Astrocyte (in vitro differentiated cells and primary cell): ENCODE results near the gene SHANK1. TPM values are rescaled to one million over a fixed set of nuclear protein-coding genes. Genes with fewer than 3 reads are reported as not detected.

Experiments
- DNase-seq: peaks from one replicate; pipeline ENCODE4 v3.0.0-alpha.2; 2010; ENCODE audit warnings: low read depth
- FAIRE-seq: peaks from 2 replicates; lab custom pipeline; 2011; peaks lifted over from hg19 to GRCh38; lab: Jason Lieb, UNC
- H2AFZ ChIP-seq: 2 replicates; pipeline ENCODE4 v1.6.0; 2012; ENCODE audit warnings: low read depth, low read length, inconsistent platforms
- H3K27ac ChIP-seq: 2 replicates; pipeline ENCODE4 v1.5.1; 2011; ENCODE audit warnings: low read depth, low read length, inconsistent platforms
- H3K27me3 ChIP-seq: 2 replicates; pipeline ENCODE4 v1.6.0; 2011; ENCODE audit warnings: low read length, inconsistent platforms; ENCODE audit not compliant: insufficient read depth
- H3K36me3 ChIP-seq: 2 replicates; pipeline ENCODE4 v1.5.1; 2011; ENCODE audit warnings: low read length, inconsistent platforms; ENCODE audit not compliant: insufficient read depth
- H3K4me1 ChIP-seq: 2 replicates; pipeline ENCODE4 v1.5.1; 2011; ENCODE audit warnings: low read length, inconsistent platforms; ENCODE audit not compliant: insufficient read depth
- H3K4me2 ChIP-seq: 2 replicates; pipeline ENCODE4 v1.6.0; 2012; ENCODE audit warnings: low read length, inconsistent platforms
- H3K4me3 ChIP-seq: 2 replicates; pipeline ENCODE4 v1.5.1; 2011; ENCODE audit warnings: low read depth, mild to moderate bottlenecking, low read length, inconsistent platforms; ENCODE audit not compliant: insufficient read depth
- H3K79me2 ChIP-seq: 2 replicates; pipeline ENCODE4 v1.6.0; 2012; ENCODE audit warnings: mild to moderate bottlenecking, low read length, inconsistent platforms; ENCODE audit not compliant: insufficient read depth
- H3K9ac ChIP-seq: 2 replicates; pipeline ENCODE4 v1.6.0; 2012; ENCODE audit warnings: mild to moderate bottlenecking, low read length, inconsistent platforms
- H3K9me3 ChIP-seq: 2 replicates; pipeline ENCODE4 v1.5.1; 2012; ENCODE audit warnings: low read depth, mild to moderate bottlenecking, low read length, inconsistent platforms; ENCODE audit not compliant: insufficient read depth
- H4K20me1 ChIP-seq: 2 replicates; pipeline ENCODE4 v1.6.0; 2012; ENCODE audit warnings: low read length, inconsistent platforms; ENCODE audit not compliant: insufficient read depth
- H3K27ac Mint-ChIP-seq: one replicate; pipeline ENCODE4 v1.8.0; 2021; ENCODE audit warnings: mild to moderate bottlenecking, mixed read lengths; ENCODE audit not compliant: unreplicated experiment
- H3K27me3 Mint-ChIP-seq: one replicate; pipeline ENCODE4 v1.8.0; 2021; ENCODE audit warnings: low read depth, mixed read lengths; ENCODE audit not compliant: unreplicated experiment
- H3K36me3 Mint-ChIP-seq: one replicate; pipeline ENCODE4 v1.8.0; 2021; ENCODE audit warnings: low read depth, mixed read lengths; ENCODE audit not compliant: unreplicated experiment
- H3K4me1 Mint-ChIP-seq: one replicate; pipeline ENCODE4 v1.8.0; 2021; ENCODE audit warnings: low read depth, mixed read lengths; ENCODE audit not compliant: unreplicated experiment
- H3K4me3 Mint-ChIP-seq: one replicate; pipeline ENCODE4 v1.8.0; 2021; ENCODE audit warnings: mild to moderate bottlenecking, moderate library complexity, mixed read lengths; ENCODE audit not compliant: unreplicated experiment
- H3K9me3 Mint-ChIP-seq: one replicate; pipeline ENCODE4 v1.8.0; 2021; ENCODE audit warnings: mild to moderate bottlenecking, mixed read lengths; ENCODE audit not compliant: unreplicated experiment
- EZH2 ChIP-seq: IDR thresholded peaks from 2 replicates; pipeline ENCODE4 v1.6.1; 2012; ENCODE audit warnings: mild to moderate bottlenecking, low read length, inconsistent platforms; ENCODE audit not compliant: insufficient read depth
- total RNA-seq: library from RNA; stranded (reverse); gene quantifications from 2 replicates; pipeline ENCODE4 v1.2.1, GENCODE V29; 2021
- TF ChIP-seq, protein P1 (sequence below): IDR thresholded peaks from 2 replicates; pipeline ENCODE4 v1.5.1; 2011; ENCODE audit warnings: low read depth, mild to moderate bottlenecking, inconsistent platforms, low read length, moderate library complexity; ENCODE audit not compliant: insufficient read depth

The SHANK1 gene
- total RNA-seq, 1 donor from 2014 or later = not detected

DNA sequence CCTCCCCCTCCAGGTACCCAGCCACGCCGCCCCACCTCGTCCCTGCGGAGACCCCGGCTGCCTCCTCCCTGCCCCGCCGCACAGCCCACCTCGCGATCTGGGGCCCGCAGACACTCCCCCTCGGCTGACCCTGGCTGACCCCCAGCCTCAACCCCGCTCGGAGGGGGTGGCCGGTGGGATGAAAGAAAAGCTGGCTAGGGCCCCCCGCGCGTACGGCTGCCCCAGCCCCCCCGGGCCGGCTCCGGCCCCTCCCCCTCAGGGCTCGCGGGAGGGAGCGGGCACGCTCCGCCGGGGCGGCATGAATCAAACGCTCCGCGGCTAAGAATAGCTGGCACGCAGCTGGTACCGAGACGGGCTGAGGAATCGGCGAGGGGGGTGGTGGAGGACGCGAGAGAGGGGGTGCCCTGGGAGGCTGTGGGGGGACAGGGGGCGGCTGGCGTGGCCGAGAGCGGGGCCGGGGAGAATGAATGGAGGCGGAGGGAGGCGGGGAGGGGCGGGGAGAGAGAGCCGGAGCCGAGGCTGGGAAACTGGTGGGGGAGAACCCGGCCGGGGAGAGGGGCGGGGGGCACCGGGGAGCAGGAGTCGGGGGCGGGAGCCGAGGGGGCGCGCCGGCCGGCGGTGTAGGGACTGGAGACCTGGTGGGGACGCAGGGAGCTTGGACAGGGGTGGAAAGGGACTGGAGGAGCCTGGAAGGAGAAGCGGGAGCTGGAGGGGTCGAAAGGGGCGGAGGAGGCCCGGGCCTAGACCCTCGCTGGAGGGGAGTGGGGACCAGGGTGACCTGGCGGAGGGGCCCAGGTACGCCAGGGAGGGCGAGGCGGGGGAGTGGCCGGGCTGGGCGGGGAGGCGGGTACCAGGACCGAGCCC is 1.1 kb downstream of the SHANK1 start:
- Mint-ChIP-seq H3K27ac (no peak overlapping the region), H3K9me3 (peaks cover 34% of the 10 kb centered on the region), H3K4me1 (no peaks in the 10 kb centered on the region), H3K27me3 (no peaks in the 10 kb centered on the region), H3K4me3 (no peak overlapping the region), H3K36me3 (no peaks in the 10 kb centered on the region)
- TF ChIP-seq EZH2 = no peak
- TF ChIP-seq, protein P1, sequence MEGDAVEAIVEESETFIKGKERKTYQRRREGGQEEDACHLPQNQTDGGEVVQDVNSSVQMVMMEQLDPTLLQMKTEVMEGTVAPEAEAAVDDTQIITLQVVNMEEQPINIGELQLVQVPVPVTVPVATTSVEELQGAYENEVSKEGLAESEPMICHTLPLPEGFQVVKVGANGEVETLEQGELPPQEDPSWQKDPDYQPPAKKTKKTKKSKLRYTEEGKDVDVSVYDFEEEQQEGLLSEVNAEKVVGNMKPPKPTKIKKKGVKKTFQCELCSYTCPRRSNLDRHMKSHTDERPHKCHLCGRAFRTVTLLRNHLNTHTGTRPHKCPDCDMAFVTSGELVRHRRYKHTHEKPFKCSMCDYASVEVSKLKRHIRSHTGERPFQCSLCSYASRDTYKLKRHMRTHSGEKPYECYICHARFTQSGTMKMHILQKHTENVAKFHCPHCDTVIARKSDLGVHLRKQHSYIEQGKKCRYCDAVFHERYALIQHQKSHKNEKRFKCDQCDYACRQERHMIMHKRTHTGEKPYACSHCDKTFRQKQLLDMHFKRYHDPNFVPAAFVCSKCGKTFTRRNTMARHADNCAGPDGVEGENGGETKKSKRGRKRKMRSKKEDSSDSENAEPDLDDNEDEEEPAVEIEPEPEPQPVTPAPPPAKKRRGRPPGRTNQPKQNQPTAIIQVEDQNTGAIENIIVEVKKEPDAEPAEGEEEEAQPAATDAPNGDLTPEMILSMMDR = no peak
- Histone ChIP-seq H3K79me2 (no peaks in the 10 kb centered on the region), H3K4me3 (no peak overlapping the region), H2AFZ (no peak overlapping the region), H3K36me3 (no peaks in the 10 kb centered on the region), H3K9me3 (no peaks in the 10 kb centered on the region), H3K27me3 (no peaks in the 10 kb centered on the region), H3K4me2 (peak overlapping the region; percentile 72), H3K27ac (no peak overlapping the region), H3K9ac (no peak overlapping the region), H3K4me1 (no peaks in the 10 kb centered on the region), H4K20me1 (no peaks in the 10 kb centered on the region)
- DNase-seq = no peak
- FAIRE-seq = no peak

GRCh38 chr19:50717891-50718254 is 1.7 kb downstream of the SHANK1 start:
- H3K4me3 ChIP-seq = no peak overlapping the region
- DNase-seq (no peak), FAIRE-seq (no peak)
- H3K27ac ChIP-seq = no peak overlapping the region
- H4K20me1 ChIP-seq = no peaks in the 10 kb centered on the region
- no peak overlapping the region for H3K4me3 Mint-ChIP-seq
- no peaks in the 10 kb centered on the region for H3K27me3 Mint-ChIP-seq
- no peaks in the 10 kb centered on the region for H3K79me2 ChIP-seq
- H3K4me1 ChIP-seq = no peaks in the 10 kb centered on the region
- H2AFZ ChIP-seq = no peak overlapping the region
- H3K36me3 Mint-ChIP-seq = no peaks in the 10 kb centered on the region
- H3K9me3 ChIP-seq = no peaks in the 10 kb centered on the region
- peaks cover 35% of the 10 kb centered on the region for H3K9me3 Mint-ChIP-seq
- H3K4me2 ChIP-seq = peak overlapping the region; percentile 72
- TF ChIP-seq, protein P1 = no peak
- TF ChIP-seq EZH2 = no peak
- H3K27me3 ChIP-seq = no peaks in the 10 kb centered on the region
- H3K9ac ChIP-seq = no peak overlapping the region
- no peak overlapping the region for H3K27ac Mint-ChIP-seq
- H3K4me1 Mint-ChIP-seq = no peaks in the 10 kb centered on the region
- H3K36me3 ChIP-seq = no peaks in the 10 kb centered on the region
